ENCODE data around the gene ABAT.
"Not testable (repeated sequence)": the region's sequence is repeated elsewhere in the genome, so short reads cannot be mapped to it uniquely, and the experiment has no call there.

Gene ABAT

DNA sequence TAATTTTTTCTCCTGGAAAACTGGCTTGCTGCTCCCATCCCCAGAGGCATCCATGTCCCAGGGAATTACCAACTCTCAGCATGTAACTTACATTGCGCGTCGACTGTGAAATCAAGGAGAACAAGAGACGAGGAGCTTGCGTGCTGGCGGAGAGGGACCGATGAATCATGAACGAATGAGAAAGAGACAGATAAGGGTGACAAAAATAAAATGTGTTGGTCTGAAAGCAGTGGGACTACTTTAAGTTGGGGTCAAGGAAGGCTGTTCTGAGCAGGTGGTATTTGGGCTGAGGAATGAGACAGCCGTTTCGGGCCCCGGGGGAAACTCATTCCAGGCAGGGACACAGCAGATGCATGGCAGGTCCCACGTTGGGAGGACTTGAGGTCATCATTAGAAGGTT, 22.5 kb downstream of the ABAT start:
- TF ChIP-seq JUND (IDR thresholded peaks at IDR 0.05; ENCODE audit: low read depth): no peak
- in situ Hi-C loops (cut with HindIII; ENCODE audit: low pct_unique_long_range_greater_than_20kb, low sequenced_read_pairs): no loop called here
- no peak for DNase-seq (ENCODE audit: low read depth in 1 of 2, low spot score in 1 of 2)

DNA sequence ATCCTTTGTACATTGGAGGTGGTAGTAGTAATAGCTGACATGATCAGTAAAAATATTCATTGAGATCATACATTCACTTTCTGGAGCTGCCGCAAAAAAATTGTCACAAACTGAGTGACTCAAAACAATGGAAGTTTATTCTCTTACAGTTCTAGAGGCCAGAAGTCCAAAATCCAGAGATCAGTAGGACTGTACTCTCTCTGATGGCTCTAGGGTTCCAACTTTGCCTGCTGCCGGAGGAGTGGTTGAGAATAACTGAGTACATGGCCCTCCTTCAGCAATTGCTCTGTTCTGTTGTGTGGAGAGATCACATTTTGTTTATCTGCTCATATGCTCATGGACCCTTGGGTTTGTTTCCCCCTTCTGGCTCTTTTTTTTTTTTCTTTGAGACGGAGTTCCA, 23.5 kb downstream of the ABAT start:
- in situ Hi-C loops (cut with HindIII; ENCODE audit: low pct_unique_long_range_greater_than_20kb, low sequenced_read_pairs): no loop called here
- DNase-seq (ENCODE audit: low read depth in 1 of 2, low spot score in 1 of 2): no peak
- no peak for TF ChIP-seq JUND (IDR thresholded peaks at IDR 0.05; ENCODE audit: low read depth)

DNA sequence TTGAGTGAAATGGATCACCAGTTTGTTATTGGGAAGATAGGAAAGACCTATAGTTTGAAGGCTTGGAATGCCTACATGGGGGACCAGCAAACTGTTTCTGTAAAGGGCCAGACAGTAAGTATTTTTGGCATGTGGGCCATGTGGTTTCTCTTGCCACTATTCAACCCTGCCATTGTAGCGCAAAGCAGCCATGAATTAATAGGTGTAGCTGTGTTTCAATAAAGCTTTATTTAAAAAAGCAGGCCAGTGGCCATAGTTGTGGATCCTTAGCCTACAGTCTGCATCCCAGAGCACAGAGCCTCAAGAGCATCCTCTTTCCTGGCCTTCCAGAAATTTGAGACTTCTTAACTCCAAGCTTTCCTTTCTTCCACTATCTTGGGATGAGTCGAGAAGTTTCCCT, 29.3 kb downstream of the ABAT start:
- in situ Hi-C loops (cut with HindIII; ENCODE audit: low pct_unique_long_range_greater_than_20kb, low sequenced_read_pairs): no loop called here
- no peak for DNase-seq (ENCODE audit: low read depth in 1 of 2, low spot score in 1 of 2)
- no peak for TF ChIP-seq JUND (IDR thresholded peaks at IDR 0.05; ENCODE audit: low read depth)

DNA sequence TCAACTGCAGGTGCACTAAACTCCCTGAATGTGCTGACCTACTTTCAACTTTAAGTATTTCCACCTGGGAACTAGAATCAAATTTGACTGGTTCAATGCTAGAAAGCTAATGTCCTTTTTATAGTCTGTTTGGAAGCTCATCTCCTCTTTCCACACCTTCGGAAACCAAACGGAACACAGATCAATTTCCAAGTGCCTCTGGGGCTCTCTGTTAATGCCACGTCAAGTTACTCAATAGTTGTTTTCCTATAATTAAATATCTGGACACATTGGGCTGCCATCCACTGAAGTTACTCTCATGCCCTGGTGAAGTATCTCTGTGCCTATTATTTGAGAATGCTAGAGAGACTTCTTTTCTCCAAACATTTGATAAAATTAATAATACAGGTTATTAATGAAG, 29.7 kb downstream of the ABAT start:
- TF ChIP-seq JUND (IDR thresholded peaks at IDR 0.05; ENCODE audit: low read depth): no peak
- DNase-seq (ENCODE audit: low read depth in 1 of 2, low spot score in 1 of 2): no peak
- in situ Hi-C loops (cut with HindIII; ENCODE audit: low pct_unique_long_range_greater_than_20kb, low sequenced_read_pairs): no loop called here

DNA sequence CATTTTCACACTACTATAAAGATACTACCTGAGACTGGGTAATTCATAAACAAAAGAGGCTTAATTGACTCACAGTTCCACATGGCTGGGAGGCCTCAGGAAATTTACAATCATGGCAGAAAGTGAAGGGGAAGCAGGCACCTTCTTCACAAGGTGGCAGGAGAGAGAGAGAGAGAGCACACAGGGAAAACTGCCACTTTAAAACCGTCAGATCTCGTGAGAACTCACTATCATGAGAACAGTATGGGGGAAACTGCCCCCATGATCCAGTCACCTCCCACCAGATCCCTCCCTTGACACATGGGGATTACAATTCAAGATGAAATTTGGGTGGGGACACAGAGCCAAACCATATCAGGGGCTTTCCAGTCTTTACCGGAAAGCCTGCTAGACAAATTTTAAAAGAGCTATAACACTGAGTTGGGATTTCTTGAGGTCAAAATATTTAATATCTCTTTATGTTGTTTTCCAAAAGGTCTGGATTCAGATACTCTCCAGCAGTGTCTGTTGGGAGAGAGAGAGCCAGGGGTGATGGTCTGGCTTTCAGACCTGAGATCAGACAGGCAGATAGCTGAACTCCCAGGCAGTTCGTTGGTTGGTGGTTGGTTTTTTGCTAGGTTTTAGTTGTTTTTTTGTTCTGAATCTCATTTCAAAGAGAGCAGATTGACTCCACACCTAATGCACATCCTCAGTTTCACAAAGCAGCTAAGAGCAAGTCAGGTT, 30.8 kb downstream of the ABAT start:
- DNase-seq (ENCODE audit: low read depth in 1 of 2, low spot score in 1 of 2); in situ Hi-C loops (cut with HindIII; ENCODE audit: low pct_unique_long_range_greater_than_20kb, low sequenced_read_pairs): not testable (repeated sequence)

DNA sequence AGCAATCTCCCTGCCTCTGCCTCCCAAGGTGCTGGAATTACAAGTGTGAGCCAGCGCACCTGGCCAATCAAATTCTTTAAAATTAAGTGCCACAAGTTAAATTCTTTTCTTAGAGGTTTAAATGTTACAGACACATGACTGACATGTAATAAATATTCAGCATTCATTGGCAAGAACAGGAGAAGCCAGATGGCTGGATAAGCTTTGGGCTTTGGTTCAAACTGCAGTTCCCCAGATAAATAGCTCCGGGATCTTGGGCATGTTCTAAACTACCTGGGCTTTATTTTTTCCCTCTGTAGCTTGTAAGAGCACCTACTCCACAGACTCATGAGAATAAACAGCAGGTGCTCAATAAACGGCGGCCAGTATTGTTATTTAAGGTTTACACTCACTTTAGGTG, 34.1 kb downstream of the ABAT start:
- in situ Hi-C loops (cut with HindIII; ENCODE audit: low pct_unique_long_range_greater_than_20kb, low sequenced_read_pairs): no loop called here
- TF ChIP-seq JUND (IDR thresholded peaks at IDR 0.05; ENCODE audit: low read depth): no peak
- no peak for DNase-seq (ENCODE audit: low read depth in 1 of 2, low spot score in 1 of 2)

DNA sequence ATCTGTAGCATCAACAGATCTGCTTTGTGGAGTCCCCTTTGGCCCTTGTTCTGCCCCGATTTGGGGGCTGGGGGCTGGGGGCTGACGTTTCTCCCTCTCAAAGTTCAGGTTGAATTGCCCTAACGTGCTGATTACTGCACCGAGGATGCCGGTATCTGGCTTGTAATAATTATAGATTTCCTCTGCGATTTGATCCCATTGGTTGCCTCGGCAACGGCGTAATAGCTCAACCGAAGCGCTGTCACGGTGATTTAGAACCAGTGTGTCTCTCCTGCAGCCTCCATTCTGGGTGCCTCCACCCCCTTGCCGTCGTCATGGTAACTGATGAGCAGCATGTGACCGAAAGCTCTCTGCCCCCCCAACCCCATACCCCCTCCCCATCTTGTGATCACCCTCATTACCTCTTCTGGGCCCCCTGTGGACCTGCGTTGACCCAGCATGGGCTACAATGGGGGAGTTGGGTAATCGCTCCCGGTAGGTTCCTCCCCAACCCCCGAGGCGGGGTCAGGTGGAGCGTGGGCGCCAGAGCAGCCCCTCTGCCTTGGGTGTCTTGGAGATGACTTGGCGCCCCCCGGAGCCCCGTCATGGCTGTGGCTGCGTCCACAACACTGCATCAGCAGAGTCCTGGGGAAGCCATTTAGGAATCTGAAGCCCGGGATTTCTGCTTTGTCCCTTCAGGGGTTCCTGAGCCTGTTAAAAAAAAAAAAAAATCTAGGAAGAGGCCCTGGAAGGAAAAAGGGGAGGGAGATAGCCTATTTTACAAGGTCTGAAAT, 38.4 kb downstream of the ABAT start:
- in situ Hi-C loops (cut with HindIII; ENCODE audit: low pct_unique_long_range_greater_than_20kb, low sequenced_read_pairs): no loop called here
- TF ChIP-seq JUND (IDR thresholded peaks at IDR 0.05; ENCODE audit: low read depth): no peak
- DNase-seq (ENCODE audit: low read depth in 1 of 2, low spot score in 1 of 2): no peak

DNA sequence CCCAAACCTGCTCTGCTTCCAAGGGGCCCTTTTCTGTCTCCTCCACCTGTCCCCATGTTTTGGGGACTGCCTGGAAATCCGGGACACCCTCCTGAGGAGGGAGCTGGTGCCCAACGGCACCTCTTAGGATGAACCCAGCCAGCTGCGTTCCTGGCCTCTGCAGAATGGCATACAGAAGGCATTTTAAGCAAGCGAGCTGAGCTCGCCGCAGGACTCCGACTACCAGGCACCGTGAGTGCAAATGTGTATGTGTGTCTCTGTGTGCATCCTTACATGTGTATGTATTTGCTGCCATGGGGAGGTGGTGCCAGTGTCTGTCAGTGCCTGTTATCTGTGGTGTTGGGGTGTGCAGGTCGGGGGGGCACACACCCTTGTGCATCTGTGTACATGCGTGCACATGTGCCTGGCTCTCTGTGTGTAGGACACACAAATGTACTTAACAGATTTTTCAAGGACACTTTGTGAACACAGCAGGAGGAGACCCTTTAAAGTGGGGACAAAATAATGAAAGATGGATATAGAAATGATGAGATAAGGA, 39.3 kb downstream of the ABAT start:
- in situ Hi-C loops (cut with HindIII; ENCODE audit: low pct_unique_long_range_greater_than_20kb, low sequenced_read_pairs): no loop called here
- no peak for DNase-seq (ENCODE audit: low read depth in 1 of 2, low spot score in 1 of 2)
- no peak for TF ChIP-seq JUND (IDR thresholded peaks at IDR 0.05; ENCODE audit: low read depth)

DNA sequence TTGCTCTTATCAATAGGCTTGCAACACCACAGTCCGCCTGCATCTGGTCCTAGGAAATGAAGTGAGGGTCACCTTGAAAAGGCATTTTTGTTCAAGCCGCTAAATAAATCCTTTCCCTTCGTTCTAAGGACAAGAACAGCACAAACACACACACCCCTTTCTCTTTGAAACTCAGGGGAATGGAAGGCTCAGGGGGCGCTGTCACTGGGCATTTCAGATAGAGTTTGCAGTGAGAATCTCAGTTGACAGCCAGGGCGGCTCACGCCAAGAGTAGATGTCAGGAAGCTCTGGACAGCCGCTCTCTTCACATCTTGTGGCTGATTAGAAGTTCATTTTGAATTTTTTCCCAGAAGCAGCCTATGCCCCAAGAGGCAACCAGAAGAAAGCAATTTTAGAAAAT, 39.8 kb downstream of the ABAT start:
- no peak for DNase-seq (ENCODE audit: low read depth in 1 of 2, low spot score in 1 of 2)
- in situ Hi-C loops (cut with HindIII; ENCODE audit: low pct_unique_long_range_greater_than_20kb, low sequenced_read_pairs): no loop called here
- no peak for TF ChIP-seq JUND (IDR thresholded peaks at IDR 0.05; ENCODE audit: low read depth)

DNA sequence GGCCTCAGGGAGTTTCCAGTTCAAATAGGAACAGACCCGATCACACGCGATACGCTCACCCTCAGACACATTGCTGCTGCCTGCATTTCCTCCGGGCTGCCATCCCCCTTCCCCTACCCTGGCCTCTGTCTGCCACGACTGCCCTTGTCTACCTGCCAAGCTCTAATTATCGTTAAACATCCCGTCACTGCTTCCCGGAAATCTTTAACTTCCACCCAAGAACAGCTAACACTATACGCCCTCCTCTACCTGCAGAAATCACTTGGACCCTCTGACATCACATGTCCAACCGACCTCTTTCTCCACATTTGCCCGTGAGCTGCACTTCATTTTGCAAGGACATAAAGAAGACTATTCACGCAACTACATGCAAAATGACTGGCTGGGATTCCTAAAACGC, 40.4 kb downstream of the ABAT start:
- DNase-seq (ENCODE audit: low read depth in 1 of 2, low spot score in 1 of 2): no peak
- TF ChIP-seq JUND (IDR thresholded peaks at IDR 0.05; ENCODE audit: low read depth): no peak

DNA sequence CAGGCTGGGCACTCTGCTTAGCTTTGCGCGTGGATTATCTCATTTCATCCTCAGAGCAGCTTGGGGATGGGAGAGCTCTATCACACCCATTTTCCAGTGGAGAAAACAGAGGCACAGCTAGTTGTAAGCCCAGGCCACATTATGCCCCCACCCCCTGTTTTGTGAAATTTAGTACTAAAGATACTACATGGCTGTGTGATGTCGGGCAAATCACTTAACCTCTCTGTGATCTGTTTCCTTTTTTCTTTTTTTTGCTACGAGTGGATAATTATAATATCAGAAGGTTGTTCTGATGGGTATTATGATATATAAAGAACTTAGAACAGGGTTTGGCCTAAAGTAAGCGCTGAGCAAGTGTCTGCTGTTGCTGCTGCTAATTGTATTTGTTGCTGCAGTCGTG, 41.6 kb downstream of the ABAT start:
- TF ChIP-seq JUND (IDR thresholded peaks at IDR 0.05; ENCODE audit: low read depth): no peak
- in situ Hi-C loops (cut with HindIII; ENCODE audit: low pct_unique_long_range_greater_than_20kb, low sequenced_read_pairs): no loop called here
- no peak for DNase-seq (ENCODE audit: low read depth in 1 of 2, low spot score in 1 of 2)

More for the DNA sequence above, 40.4 kb downstream of the ABAT start:
- in situ Hi-C loops (cut with HindIII; ENCODE audit: low pct_unique_long_range_greater_than_20kb, low sequenced_read_pairs): no loop called here

DNA sequence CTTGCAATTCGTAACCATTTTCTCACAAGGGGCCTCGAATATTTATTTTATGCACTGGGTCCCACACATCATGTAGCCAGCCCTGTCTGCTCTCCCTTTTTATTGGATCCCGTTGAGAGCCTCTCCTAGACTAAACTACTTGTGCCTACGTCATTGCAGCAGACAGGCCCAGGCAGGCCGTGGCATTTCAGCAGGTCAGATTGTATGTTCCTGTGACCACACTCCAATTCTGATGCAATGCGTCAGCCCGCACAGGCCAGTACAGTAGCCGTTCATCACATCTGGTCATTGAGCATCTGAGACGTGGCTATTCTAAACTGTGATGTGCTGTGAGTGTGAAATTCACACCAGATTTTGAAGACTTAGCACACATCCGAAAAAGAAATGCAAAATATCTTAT, 42.2 kb downstream of the ABAT start:
- in situ Hi-C loops (cut with HindIII; ENCODE audit: low pct_unique_long_range_greater_than_20kb, low sequenced_read_pairs): no loop called here
- TF ChIP-seq JUND (IDR thresholded peaks at IDR 0.05; ENCODE audit: low read depth): no peak
- peak in 1 of 2 experiments; percentile 7 for DNase-seq (ENCODE audit: low read depth in 1 of 2, low spot score in 1 of 2)

DNA sequence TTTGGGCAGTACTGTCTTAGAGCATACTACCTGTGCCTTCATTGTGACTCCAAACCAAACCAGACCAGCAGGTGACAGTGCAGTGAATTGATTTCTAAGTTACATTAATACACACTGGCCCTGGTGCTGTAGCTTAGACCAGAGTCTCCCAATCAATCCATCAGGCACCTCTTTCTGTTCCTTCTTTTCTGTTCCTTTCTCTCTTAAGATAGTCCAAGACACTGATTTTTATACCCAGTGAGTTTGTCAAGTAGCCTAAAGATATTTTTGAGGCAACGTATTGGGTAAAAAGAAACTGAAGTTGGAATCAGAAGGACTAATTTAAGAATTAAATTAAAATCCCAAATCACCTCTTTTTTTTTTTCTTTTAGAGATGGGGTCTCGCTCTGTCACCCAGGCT, 43.1 kb downstream of the ABAT start:
- no peak for TF ChIP-seq JUND (IDR thresholded peaks at IDR 0.05; ENCODE audit: low read depth)
- no peak for DNase-seq (ENCODE audit: low read depth in 1 of 2, low spot score in 1 of 2)
- in situ Hi-C loops (cut with HindIII; ENCODE audit: low pct_unique_long_range_greater_than_20kb, low sequenced_read_pairs): no loop called here

All from T47D (cell line).